ENCODE data around the gene WBP2NL.

WBP2NL gene

DNA sequence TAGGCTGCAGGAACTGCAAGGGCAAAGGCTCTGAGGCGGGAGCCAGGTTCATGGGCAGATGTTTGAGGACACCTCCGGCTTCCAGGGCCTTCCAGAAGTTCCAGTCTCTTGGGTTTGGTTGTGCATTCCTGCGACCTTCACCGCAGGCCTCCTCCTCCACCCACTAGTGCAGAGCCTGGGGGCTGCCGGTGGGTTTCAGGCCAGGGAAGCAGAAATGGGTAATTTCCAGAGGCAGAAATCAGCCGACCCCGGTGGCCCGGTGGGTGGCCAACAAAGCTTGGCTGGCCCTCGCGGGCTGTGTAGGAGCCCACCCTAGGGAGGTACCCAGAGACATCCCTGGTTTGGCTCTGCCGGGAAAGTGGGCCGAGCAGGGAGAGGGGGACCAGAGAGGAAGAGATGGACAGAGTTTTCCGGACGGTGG, 75.0 kb downstream of the WBP2NL start:
- no peak for DNase-seq (ENCODE audit: low read depth)

DNA sequence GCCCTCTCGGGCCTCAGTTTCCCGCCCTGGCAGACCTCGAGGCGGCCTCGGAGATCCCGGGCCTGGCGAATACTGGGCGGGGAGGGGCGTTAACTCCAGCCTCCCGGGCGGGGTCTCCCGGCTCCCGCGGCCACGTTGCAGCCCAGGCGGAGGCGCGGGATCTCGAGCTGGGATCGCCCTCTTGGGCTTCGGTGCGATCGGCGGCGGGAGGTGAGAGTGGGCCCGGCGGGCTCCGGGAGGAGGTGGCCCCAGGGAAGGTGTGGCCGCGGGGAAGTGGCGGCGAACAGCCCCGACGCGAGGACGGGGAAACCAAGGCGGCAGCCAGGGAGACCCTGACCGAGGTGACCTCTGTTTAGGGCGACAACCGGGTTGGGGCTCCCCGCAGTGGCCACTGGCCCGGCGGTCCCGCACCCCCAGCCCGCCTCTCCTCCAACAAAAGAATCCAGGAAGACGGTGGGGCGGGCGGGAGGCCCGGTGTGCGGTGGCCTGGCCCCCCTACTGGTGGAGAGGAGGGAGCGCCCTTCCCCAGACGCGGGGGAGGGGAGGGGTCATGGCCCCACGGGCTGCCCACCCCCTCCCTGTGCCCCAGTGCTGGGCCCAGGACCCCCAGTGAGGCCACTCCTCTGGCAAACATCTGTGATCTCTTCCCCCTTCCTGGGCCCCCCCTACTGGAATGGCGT, 75.7 kb downstream of the WBP2NL start, which contains the start of gene PHETA2:
Gene PHETA2 (plus strand): TSS at position 117 of the 680 bp plus-strand sequence. CDS start 3,046 bp downstream, outside the sequence.
- no peak for DNase-seq (ENCODE audit: low read depth)

DNA sequence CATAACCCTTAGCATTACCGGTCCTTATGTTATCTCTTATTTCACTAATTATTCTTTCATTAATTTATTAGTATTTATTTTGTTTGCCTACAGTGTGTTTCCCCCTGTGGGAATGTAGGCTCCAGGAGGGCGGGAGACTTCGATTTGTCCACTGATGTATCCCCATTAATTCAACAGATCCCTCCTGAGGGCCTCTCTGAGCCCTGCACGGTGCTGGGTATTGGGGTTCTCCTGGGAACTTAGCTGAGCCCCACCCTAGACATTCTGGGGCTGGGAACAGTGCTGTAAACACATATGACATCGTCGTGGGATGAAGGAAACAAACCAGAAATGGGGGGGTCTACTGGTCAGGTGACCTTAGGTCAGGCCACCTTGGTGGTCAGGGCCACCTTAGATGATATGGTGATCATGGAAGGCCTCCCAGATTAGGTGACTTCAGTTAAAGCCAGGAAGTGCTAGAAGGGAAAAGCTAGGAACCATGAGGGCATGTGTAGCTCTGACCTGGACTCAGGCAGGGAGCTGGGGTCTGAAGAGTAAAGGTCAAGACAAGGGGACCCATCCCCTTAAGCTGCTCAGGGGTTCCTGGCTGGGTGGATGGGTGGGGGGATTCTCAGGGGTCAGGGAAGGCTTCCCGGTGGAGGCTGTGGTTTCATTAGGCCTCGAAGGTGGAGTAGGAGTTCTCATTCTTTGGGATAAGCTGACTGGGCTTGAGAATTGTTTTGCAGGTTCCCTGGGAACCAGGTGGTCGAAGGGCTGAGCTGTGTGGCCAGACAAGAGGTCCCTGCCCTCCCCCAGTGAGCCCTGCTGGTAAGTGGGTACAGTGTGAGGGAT, 76.5 kb downstream of the WBP2NL start:
- no peak for DNase-seq (ENCODE audit: low read depth)

DNA sequence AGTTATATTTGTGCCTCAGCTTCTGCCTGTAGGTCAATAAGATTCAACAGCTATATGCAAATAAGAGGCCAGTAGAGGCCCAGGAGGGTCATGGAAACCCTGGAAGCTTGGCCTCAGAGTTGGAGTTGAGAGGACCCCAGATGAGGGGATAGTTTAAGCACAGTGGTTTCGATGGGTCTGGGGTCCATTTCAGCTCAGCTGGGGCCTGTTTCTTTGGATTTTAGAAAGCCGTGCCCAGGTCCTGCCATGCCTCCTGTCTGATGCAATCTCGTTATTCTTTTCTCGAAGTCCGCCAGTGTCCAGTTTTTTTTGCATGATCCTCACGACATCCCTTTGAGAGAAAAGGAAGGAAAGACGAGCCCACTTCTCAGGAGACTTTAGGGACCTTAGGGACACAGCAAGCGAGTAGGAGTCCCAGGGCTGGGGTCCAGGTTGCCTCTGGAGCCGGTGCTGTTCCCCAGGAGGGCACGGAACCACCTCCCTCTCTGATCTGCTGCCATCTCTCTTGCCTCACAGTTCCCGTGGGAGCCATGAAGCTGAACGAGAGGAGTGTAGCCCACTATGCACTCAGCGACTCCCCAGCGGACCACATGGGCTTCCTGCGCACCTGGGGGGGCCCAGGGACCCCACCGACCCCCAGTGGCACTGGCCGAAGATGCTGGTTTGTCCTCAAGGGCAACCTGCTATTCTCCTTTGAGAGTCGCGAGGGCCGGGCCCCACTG, 78.3 kb downstream of the WBP2NL start:
- DNase-seq (ENCODE audit: low read depth): no peak

GRCh38 chr22:42077486-42078125, 79.0 kb downstream of the WBP2NL start:
- DNase-seq (ENCODE audit: low read depth): no peak
